ENCODE results near the gene PRRT3.

DNA sequence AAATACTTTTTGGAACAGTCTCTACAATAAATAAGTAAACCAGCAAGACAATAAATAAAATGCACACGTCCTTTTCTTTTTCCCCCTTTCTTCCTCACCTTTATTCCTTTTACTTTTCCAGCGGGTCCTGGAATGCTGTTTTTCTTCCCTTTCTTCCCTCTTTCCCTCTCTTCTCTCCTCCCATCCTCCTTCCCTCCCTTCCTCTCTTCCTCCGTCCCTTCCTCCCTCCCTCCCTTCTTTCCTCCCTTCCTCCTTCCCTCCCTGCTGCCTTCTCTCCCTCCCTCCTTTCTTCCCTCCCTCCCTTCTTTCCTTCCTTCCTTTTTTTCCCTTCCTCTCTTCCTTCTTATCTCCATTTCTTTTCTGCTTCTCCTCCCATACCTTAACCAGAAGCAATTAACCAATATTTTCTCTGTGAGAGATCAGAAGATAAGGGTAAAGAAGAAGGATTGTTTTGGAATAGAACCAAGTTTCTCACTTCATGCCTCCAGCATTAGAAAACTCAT lies 52.9 kb downstream of the PRRT3 start:
- TF ChIP-seq CTCF (IDR thresholded peaks at IDR 0.05) (no peak), POLR2A (IDR thresholded peaks at IDR 0.05) (no peak)

Measured in breast epithelium (tissue), 3 donors.